Measurements from ENCODE around the gene KDM2A.

KDM2A gene

DNA sequence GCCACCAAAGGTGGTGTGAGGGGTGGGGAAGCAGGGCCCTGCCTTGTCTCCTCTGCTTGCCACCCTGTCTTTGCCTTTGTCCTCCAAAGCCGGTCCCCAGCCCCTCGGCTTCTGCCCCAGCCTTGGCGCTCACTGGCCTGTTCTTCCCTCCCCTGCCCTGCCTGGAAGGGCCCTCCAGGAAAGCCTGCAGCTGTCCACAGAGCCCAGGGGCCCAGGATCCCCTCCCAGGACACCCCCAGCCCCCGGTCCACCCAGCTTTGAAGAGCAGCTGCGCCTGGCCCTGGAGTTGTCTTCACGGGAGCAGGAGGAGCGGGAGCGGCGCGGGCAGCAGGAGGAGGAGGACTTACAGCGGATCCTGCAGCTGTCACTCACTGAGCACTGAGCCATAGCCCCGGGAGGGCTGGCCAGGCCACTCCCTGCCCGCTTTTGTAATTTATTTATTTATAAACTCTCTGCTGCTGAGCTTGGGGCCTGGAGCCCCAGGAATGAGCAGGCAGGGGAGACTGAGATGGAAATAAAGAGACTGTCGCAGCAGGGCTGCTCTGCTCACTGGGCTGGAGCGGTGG, 183.0 kb downstream of the KDM2A start:
- Mint-ChIP-seq H3K36me3 (ENCODE audit: low read depth) (peaks cover 22% of the 10 kb centered on the region), H3K27ac (no peak overlapping the region), H3K27me3 (ENCODE audit: low read depth) (no peaks in the 10 kb centered on the region), H3K4me1 (ENCODE audit: low read depth) (peaks cover 4% of the 10 kb centered on the region), H3K4me3 (peak overlapping the region; percentile 17), H3K9me3 (peaks cover 1% of the 10 kb centered on the region)

DNA sequence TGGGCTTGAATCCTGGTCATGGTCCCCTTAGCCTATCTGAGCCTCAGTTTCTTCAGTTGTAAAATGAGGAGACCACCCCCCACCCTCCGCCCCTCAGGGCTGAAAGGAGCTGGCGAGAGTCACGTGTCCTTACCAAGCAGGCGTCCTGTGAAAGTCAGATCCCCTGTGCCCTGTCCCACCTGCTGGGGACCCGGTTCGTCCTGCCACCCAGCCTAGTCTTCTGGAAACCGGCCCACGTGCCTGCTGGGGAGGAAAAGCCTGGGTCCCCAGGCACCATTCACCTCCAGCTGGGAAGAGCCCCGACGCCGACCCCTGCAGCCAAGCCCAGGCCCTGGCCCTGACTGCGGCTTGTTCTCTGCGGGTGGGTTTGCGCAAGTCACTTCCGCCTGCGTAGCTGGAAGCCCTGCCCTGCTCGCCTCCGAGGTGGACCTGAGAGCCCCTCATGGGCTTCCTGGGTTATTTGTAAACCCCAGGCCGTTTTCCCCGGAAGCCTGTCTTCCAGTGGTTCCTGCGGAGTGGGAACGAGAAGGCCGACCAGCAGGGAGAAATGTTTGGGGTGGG, 183.6 kb downstream of the KDM2A start:
- H3K27ac Mint-ChIP-seq, result no peak overlapping the region
- peak overlapping the region; percentile 17 for H3K4me3 Mint-ChIP-seq
- peaks cover 20% of the 10 kb centered on the region for H3K36me3 Mint-ChIP-seq (ENCODE audit: low read depth)
- H3K27me3 Mint-ChIP-seq (ENCODE audit: low read depth), result no peaks in the 10 kb centered on the region
- H3K4me1 Mint-ChIP-seq (ENCODE audit: low read depth), result peaks cover 3% of the 10 kb centered on the region
- H3K9me3 Mint-ChIP-seq, result no peaks in the 10 kb centered on the region

- peak within 1 kb of the TSS; percentile 31 for H3K4me3 Mint-ChIP-seq
- no peaks in the 10 kb centered on the region for H3K27me3 Mint-ChIP-seq (ENCODE audit: low read depth)
- peaks cover 2% of the 10 kb centered on the region for H3K4me1 Mint-ChIP-seq (ENCODE audit: low read depth)
- peaks cover 13% of the 10 kb centered on the region for H3K36me3 Mint-ChIP-seq (ENCODE audit: low read depth)
- no peaks in the 10 kb centered on the region for H3K9me3 Mint-ChIP-seq
- H3K27ac Mint-ChIP-seq, result no peak within 1 kb of the TSS
These were observed 184.2 kb downstream of the KDM2A start, which contains the start of gene SSH3 for GRCh38 chr11:67303132-67303834. Gene SSH3, plus strand, starts transcription at chr11:67303530. Its CDS starts 96 bp downstream, at chr11:67303626.

- H3K27ac Mint-ChIP-seq, result no peak overlapping the region
- no peaks in the 10 kb centered on the region for H3K27me3 Mint-ChIP-seq (ENCODE audit: low read depth)
- H3K9me3 Mint-ChIP-seq, result no peaks in the 10 kb centered on the region
- H3K4me3 Mint-ChIP-seq, result peak overlapping the region; percentile 31
- peaks cover 2% of the 10 kb centered on the region for H3K4me1 Mint-ChIP-seq (ENCODE audit: low read depth)
- peaks cover 7% of the 10 kb centered on the region for H3K36me3 Mint-ChIP-seq (ENCODE audit: low read depth)
These were observed 184.9 kb downstream of the KDM2A start for GRCh38 chr11:67303835-67304411.

- H3K4me1 Mint-ChIP-seq (ENCODE audit: low read depth), result peaks cover 2% of the 10 kb centered on the region
- H3K27me3 Mint-ChIP-seq (ENCODE audit: low read depth), result no peaks in the 10 kb centered on the region
- H3K4me3 Mint-ChIP-seq, result no peak overlapping the region
- no peaks in the 10 kb centered on the region for H3K9me3 Mint-ChIP-seq
- H3K36me3 Mint-ChIP-seq (ENCODE audit: low read depth), result peaks cover 9% of the 10 kb centered on the region
- H3K27ac Mint-ChIP-seq, result no peak overlapping the region
These were observed 185.5 kb downstream of the KDM2A start for GRCh38 chr11:67304511-67305113.

DNA sequence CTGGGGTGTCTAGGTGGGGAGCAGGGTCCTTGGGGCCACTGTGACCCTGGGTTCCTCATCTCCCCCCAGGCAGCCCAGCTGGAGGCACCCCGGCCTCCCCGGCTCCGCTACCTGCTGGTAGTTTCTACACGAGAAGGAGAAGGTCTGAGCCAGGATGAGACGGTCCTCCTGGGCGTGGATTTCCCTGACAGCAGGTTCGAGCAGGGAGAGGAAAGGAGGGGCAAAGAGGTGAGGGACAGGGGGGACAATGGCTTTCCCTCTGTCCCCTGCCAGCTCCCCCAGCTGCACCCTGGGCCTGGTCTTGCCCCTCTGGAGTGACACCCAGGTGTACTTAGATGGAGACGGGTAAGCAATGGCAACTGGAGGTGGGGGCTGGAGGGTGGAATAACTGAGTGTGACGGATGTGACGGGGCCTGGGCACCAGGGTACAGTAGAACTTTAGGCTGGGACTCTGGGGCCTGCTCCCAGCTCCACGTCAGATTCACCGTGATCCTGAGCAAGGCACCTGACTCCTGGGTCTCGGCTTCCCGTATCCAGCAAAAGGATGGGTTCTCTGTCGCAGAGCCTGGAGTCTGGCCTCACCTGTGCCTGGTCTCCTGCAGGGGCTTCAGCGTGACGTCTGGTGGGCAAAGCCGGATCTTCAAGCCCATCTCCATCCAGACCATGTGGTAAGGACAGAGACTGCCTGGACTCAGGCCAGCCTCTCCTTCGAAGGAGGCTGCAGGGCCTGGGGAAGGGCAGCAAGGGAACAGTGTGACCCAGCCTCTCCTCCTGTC, 187.9 kb downstream of the KDM2A start:
- Mint-ChIP-seq H3K9me3 (no peaks in the 10 kb centered on the region), H3K4me3 (no peak overlapping the region), H3K36me3 (ENCODE audit: low read depth) (peaks cover 7% of the 10 kb centered on the region), H3K27me3 (ENCODE audit: low read depth) (no peaks in the 10 kb centered on the region), H3K4me1 (ENCODE audit: low read depth) (peaks cover 5% of the 10 kb centered on the region), H3K27ac (no peak overlapping the region)

GRCh38 chr11:67307545-67308001, 188.5 kb downstream of the KDM2A start:
- Mint-ChIP-seq H3K36me3 (ENCODE audit: low read depth) (peaks cover 8% of the 10 kb centered on the region), H3K4me1 (ENCODE audit: low read depth) (peaks cover 8% of the 10 kb centered on the region), H3K27me3 (ENCODE audit: low read depth) (no peaks in the 10 kb centered on the region), H3K4me3 (no peak overlapping the region), H3K27ac (no peak overlapping the region), H3K9me3 (no peaks in the 10 kb centered on the region)
